Measurements from ENCODE around the gene KCNQ1OT1.

Gene KCNQ1OT1

DNA sequence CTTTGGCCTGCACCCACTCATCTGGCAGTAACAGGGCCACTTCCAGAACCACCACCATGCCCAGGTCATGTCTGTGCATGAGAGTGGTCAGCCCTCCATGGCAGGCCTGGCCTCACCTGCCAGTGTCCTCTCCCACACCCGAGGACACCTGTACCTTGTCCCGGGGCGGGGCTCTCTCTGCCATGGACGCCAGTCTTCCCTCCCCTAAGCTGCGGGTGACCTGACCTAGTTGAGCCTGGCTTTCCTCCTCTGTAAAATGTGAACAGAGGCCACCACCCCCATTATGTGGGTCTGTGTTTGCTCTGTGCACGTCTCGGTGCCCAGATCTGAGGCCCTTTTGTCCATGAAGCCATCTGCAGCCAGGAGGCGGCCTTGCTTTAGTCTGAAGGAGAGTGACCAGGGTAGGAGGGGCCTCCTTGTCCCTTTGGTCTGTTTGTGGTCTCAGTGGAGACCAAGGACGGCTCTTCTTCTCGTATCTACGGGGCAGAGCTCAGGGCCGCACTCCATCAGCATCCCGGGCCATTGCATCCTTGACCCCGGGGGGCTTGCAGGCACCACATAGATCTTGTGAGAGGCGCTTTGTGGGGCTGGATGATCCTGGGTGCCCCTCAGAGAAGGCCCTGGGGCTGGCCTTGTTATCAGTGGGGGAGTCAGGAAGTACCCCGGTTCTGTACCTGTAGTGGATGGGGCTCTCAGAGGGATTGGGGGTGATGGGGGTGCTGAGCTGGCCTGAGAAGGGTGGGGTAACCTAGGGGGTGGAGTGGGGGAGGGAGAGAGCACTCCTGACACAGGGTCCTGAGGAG, 133.4 kb downstream of the KCNQ1OT1 start:
- DNase-seq: no peak

- DNase-seq: no peak
Measured at GRCh38 chr11:2565447-2566222, 134.2 kb downstream of the KCNQ1OT1 start.

GRCh38 chr11:2564588-2565425, 135.0 kb downstream of the KCNQ1OT1 start:
- no peak for DNase-seq

GRCh38 chr11:2564008-2564530, 135.7 kb downstream of the KCNQ1OT1 start:
- no peak for DNase-seq

DNA sequence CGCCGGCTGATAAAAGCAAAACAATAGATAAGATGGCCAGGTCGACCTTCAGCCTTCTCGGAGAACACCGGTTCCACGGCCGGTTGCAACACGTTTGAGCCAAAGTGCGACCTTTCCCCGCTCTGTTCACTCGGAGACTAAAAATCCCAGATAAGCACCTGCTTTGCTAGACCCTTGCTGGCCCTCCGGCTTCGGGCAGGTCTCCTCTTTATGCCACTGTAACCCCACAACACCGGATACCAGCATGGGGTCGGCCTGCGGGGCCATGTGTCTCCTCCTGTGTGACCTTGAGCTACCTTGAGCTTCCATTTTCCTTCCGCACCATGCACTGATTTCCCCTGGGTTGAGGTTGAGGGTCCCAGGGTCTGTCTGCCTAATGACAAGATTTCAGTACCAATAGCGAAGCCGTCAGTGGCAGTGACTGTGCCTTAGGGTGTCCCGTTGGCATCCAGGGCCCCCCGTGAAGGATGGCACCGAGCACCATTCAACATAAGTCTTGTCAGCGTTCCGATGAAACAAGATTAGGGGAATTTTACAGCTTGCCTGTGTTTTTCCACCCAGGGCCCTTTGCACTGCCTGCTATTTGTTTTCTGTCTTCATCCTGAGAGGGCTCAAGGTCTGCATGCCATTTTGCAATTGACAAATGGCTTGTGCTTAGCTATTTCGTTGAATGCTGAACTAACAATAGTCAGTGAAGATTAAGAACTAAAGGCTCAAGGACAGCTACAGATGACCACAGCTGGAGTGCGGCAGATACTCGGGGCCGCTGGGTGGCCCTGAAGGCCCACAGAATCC, 136.4 kb downstream of the KCNQ1OT1 start:
- no peak for DNase-seq

GRCh38 chr11:2562890-2563212, 136.9 kb downstream of the KCNQ1OT1 start:
- DNase-seq: no peak

- DNase-seq: no peak
Measured at GRCh38 chr11:2561696-2562581, 137.9 kb downstream of the KCNQ1OT1 start.

DNA sequence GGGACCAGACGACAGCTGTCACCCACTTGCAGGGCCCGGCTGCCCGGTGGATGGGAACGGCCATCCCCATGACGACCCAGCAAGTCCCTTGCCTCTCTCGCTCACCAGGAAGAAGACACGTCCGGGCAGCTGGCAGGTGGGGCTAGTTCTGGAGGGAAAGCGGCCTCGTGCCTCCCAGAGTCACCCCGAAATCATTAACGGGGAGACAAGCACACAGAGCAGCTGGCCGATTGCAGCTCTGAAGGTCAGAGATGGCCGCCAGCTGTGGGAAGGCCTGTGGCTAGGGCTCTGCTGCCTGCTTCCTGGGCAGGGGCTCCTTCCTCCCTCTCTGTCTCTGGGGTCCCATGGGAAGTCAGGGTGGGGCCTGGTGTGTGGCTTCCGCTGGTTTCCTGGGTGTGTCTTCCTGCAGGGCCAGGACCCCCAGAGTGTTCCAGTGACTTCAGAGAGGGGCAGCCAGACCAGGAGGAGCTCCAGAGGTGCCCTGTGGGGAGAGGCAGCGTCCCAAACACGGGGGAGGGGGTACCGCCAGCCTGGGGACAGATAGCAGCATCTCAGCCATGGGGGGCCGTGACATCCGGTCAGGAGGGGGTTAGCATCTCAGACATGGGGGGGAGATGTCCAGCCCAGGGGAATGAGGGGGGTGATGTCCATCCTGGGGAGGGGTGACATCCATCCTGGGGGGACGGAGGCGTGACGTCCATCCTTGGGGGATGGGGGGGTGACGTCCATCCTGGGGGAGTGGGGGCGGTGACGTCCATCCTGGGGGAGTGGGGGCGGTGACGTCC, 140.1 kb downstream of the KCNQ1OT1 start:
- DNase-seq: no peak

DNA sequence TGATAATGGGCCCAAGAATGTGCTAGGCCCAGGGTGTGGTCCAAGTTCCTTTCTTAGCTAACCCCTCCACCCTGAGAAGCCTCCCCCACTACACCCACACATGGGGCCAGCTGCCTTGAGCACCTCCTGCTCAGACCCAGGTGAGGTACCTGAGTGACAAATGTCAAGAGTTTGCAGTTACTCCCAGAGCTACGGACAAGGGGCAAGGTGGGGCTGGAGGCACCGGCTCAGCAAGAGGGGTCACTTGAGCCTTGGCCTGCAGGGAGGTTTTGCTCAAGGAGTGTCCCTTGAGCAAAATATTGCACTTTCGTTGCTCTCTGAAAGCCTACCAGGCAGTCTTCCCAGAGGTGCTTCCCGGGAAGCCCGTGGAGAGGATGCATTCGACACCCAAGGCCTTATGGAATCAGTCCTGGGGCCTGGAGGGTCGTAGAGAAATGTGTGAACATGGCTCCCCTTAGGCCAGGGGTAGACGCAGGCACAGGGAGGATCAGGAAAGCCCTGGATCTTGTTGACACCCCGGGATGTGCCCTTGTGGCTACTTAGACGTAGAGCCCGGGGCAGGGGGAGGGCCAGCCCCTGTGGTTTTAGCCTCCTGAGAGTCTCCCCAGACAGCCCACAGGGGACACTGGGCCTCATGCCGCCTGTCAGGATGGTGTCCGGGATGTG, 140.8 kb downstream of the KCNQ1OT1 start:
- no peak for DNase-seq

DNA sequence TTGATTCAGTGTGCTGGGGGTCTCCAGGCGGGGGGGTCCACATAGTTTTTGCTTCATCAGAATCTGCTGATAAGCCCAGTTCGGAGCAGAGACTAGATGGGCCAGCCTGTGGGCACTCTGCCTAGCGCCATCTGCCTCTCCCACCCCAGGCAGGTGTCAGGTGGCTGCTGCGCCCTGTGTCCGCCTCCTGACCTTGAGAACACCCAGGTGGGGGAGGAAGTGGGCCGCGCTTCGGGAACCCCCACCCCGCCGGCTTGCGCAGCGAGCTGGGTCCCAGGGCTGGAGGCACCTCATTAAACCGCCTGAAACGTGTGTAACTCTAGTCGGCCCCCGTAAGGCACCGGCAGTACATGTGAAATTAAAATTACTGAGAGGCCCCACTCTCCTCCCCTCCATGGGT, 141.4 kb downstream of the KCNQ1OT1 start:
- DNase-seq: no peak
